Measurements from ENCODE around the gene LIPC.

GRCh38 chr15:58584789-58585461 lies 153.1 kb downstream of the LIPC start:
- TF ChIP-seq EZH2phosphoT487 (IDR thresholded peaks at IDR 0.05; ENCODE audit: insufficient read depth, low read depth) = no peak
- TF ChIP-seq EZH2 (IDR thresholded peaks at IDR 0.05; ENCODE audit: insufficient read depth, poor library complexity, severe bottlenecking) = no peak

All from GM23248 (cell line).